IMR-90 (cell line): Measurements from ENCODE around the gene LYPD5. TPM values are rescaled to one million over a fixed set of nuclear protein-coding genes. Genes with fewer than 3 reads are reported as not detected.

ENCODE experiments used
- ATAC-seq: fragments of 200-7000 bp; cut with Tn5 transposase; 2 replicates; pipeline ENCODE4 v1.9.1; 2020; ENCODE audit warnings: low read depth, mild to moderate bottlenecking, moderate library complexity
- BruUV-seq: library from RNA; stranded (reverse); fragments of 400-500 nt; replicated peaks from 2 replicates; lab custom pipeline; 2021; lab: Mats Ljungman, UMichigan
- CTCF ChIA-PET: fragments of 300-600 bp; formaldehyde crosslinking; extraction: SDS; loops from one replicate; lab custom pipeline; 2021; ENCODE audit warnings: antibody characterized with exemption; lab: Yijun Ruan, JAX
- POLR2A ChIA-PET: fragments of 300-600 bp; sonication (Branson Sonifier 250); formaldehyde crosslinking; loops from one replicate; lab custom pipeline; 2022; ENCODE audit warnings: antibody characterized with exemption; ENCODE audit not compliant: unreplicated experiment; lab: Charles Lee
- DNase-seq: peaks from one replicate; pipeline ENCODE4 v3.0.0; 2013
- H2AFZ ChIP-seq: replicated peaks from 2 replicates; pipeline ENCODE3; 2013; ENCODE audit warnings: low read length, mild to moderate bottlenecking; ENCODE audit not compliant: poor library complexity
- H2AK5ac ChIP-seq: 2 replicates; pipeline ENCODE4 v1.6.1; 2013; ENCODE audit warnings: low read depth, low read length, inconsistent platforms
- H2AK9ac ChIP-seq: replicated peaks from 2 replicates; pipeline ENCODE3; 2013; ENCODE audit warnings: mild to moderate bottlenecking, low read depth, low read length, moderate library complexity; ENCODE audit not compliant: poor library complexity
- H2BK120ac ChIP-seq: 2 replicates; pipeline ENCODE4 v1.6.1; 2013; ENCODE audit warnings: low read depth, low read length, inconsistent platforms
- H2BK15ac ChIP-seq: 3 replicates; pipeline ENCODE4 v1.6.1; 2013; ENCODE audit warnings: low read depth, low read length, inconsistent platforms
- H2BK20ac ChIP-seq: 2 replicates; pipeline ENCODE4 v1.6.1; 2013; ENCODE audit warnings: low read depth, mild to moderate bottlenecking, inconsistent platforms, low read length, moderate library complexity
- H2BK5ac ChIP-seq: 2 replicates; pipeline ENCODE4 v1.6.1; 2013; ENCODE audit warnings: mild to moderate bottlenecking, low read depth, low read length, inconsistent platforms; ENCODE audit not compliant: poor library complexity, severe bottlenecking
- H3K14ac ChIP-seq: replicated peaks from 2 replicates; pipeline ENCODE4 v1.6.1; 2013; ENCODE audit warnings: low read depth, low read length, inconsistent platforms
- H3K18ac ChIP-seq: 2 replicates; pipeline ENCODE4 v1.6.1; 2013; ENCODE audit warnings: low read depth, low read length, control low read depth
- H3K23ac ChIP-seq: 2 replicates; pipeline ENCODE4 v1.6.1; 2013; ENCODE audit warnings: low read depth, low read length, inconsistent platforms
- H3K27ac ChIP-seq: 2 replicates; pipeline ENCODE4 v1.5.1; 2013; ENCODE audit warnings: mild to moderate bottlenecking, control low read depth, low read length; ENCODE audit not compliant: insufficient read depth
- H3K27me3 ChIP-seq: 2 replicates; pipeline ENCODE4 v1.6.1; 2013; ENCODE audit warnings: low read length; ENCODE audit not compliant: control insufficient read depth, insufficient read depth
- H3K36me3 ChIP-seq: 2 replicates; pipeline ENCODE4 v1.6.1; 2013; ENCODE audit warnings: low read length, mixed read lengths; ENCODE audit not compliant: control insufficient read depth, insufficient read depth
- H3K4ac ChIP-seq: 2 replicates; pipeline ENCODE4 v1.6.1; 2013; ENCODE audit warnings: low read depth, low read length, inconsistent platforms
- H3K4me1 ChIP-seq: 2 replicates; pipeline ENCODE4 v1.6.1; 2013; ENCODE audit warnings: low read length, mixed read lengths; ENCODE audit not compliant: control insufficient read depth, insufficient read depth
- H3K4me2 ChIP-seq: 2 replicates; pipeline ENCODE4 v1.6.1; 2013; ENCODE audit warnings: low read depth, mild to moderate bottlenecking, control low read depth, low read length, moderate library complexity
- H3K4me3 ChIP-seq: 2 replicates; pipeline ENCODE4 v1.5.1; 2013; ENCODE audit warnings: low read depth, mild to moderate bottlenecking, control low read depth, low read length, moderate library complexity; ENCODE audit not compliant: insufficient read depth
- H3K56ac ChIP-seq: 2 replicates; pipeline ENCODE4 v1.6.1; 2013; ENCODE audit warnings: low read length, inconsistent platforms; ENCODE audit not compliant: insufficient read depth; ENCODE audit errors: extremely low read depth
- H3K79me1 ChIP-seq, 2 experiments: 2 replicates each; pipeline ENCODE4 v1.6.1; 2013; ENCODE audit warnings: low read length in 2 of 2, inconsistent platforms in 1 of 2, low read depth in 1 of 2
- H3K9ac ChIP-seq: 2 replicates; pipeline ENCODE4 v1.6.1; 2013; ENCODE audit warnings: low read depth, low read length, control low read depth
- H3K9me1 ChIP-seq: 2 replicates; pipeline ENCODE4 v1.6.1; 2013; ENCODE audit warnings: low read length, inconsistent platforms; ENCODE audit not compliant: insufficient read depth
- H3K9me3 ChIP-seq: 2 replicates; pipeline ENCODE4 v1.6.1; 2013; ENCODE audit warnings: low read length; ENCODE audit not compliant: control insufficient read depth, insufficient read depth
- H4K20me1 ChIP-seq: 2 replicates; pipeline ENCODE4 v1.6.1; 2013; ENCODE audit warnings: low read length, inconsistent platforms; ENCODE audit not compliant: insufficient read depth
- H4K5ac ChIP-seq: 2 replicates; pipeline ENCODE4 v1.6.1; 2013; ENCODE audit warnings: mild to moderate bottlenecking, low read depth, low read length, control low read depth
- H4K8ac ChIP-seq, 2 experiments: 2 replicates each; pipeline ENCODE4 v1.6.1; 2013; ENCODE audit warnings: low read depth in 2 of 2, low read length in 2 of 2, control low read depth in 1 of 2, inconsistent platforms in 1 of 2
- H4K91ac ChIP-seq: 2 replicates; pipeline ENCODE4 v1.6.1; 2013; ENCODE audit warnings: low read depth, low read length, inconsistent platforms; ENCODE audit not compliant: insufficient read depth
- MAZ ChIP-seq: IDR thresholded peaks from 2 replicates; pipeline ENCODE4 v1.6.1; 2012; ENCODE audit warnings: low read depth, mild to moderate bottlenecking, low read length, improper control_type of control experiment, moderate library complexity, borderline replicate concordance
- MXI1 ChIP-seq: IDR thresholded peaks from 2 replicates; pipeline ENCODE4 v1.6.1; 2012; ENCODE audit warnings: low read depth, mild to moderate bottlenecking, low read length, moderate library complexity, borderline replicate concordance
- SMC3 ChIP-seq: fragments of 150-350 bp; IDR thresholded peaks from 2 replicates; pipeline ENCODE4 v1.6.1; 2016; ENCODE audit warnings: low read depth, mild to moderate bottlenecking, antibody characterized with exemption, low read length, moderate library complexity
- WGBS, 2 experiments: methylation state at CpG; one replicate each; pipeline versions ENCODE4 v1.1.5 to v1.1.7; 2013; ENCODE audit warnings: missing lambda C conversion rate in 2 of 2; ENCODE audit not compliant: insufficient read length in 1 of 2; ENCODE audit errors: extremely low coverage in 2 of 2; 5-methylcytosine and 5-hydroxymethylcytosine counted together
- dilution Hi-C: fragments of 300-500 bp; cut with HindIII; formaldehyde crosslinking; loops from one replicate; pipeline ENCODE4 v1.14.3; 2018; ENCODE audit warnings: low sequenced_read_pairs; ENCODE audit not compliant: unreplicated experiment
- in situ Hi-C: fragments of 300-500 bp; cut with MboI; formaldehyde crosslinking; loops from 3 replicates; pipeline ENCODE4 v1.14.3; 2019; ENCODE audit warnings: low sequenced_read_pairs, inconsistent platforms, mixed read lengths
- intact Hi-C: fragments of 100-400 bp; cut with micrococcal nuclease; formaldehyde crosslinking; loops from 2 replicates; pipeline ENCODE4 v1.10.0; 2022
- polyA plus RNA-seq, 3 experiments: library from polyadenylated mRNA; depleted of rRNA; stranded (reverse); fragments of >200 nt; gene quantifications; 2 replicates each; pipeline ENCODE4 v1.2.3, GENCODE V29; 2012; ENCODE audit warnings: low replicate concordance in 1 of 3
- total RNA-seq: library from RNA; depleted of rRNA; stranded (reverse); fragments of >200 nt; gene quantifications from 2 replicates; pipeline ENCODE4 v1.2.3, GENCODE V29; 2012
- TF ChIP-seq, protein P1 (sequence below): fragments of 150-350 bp; IDR thresholded peaks from 2 replicates; pipeline ENCODE4 v1.6.1; 2016; ENCODE audit warnings: low read depth, mild to moderate bottlenecking, low read length, moderate library complexity, borderline replicate concordance

Gene LYPD5
- total and polyA plus RNA-seq, 2 of the 4 experiments (the other 2 are of a cell fraction), result 0.31 to 0.36 TPM

DNA sequence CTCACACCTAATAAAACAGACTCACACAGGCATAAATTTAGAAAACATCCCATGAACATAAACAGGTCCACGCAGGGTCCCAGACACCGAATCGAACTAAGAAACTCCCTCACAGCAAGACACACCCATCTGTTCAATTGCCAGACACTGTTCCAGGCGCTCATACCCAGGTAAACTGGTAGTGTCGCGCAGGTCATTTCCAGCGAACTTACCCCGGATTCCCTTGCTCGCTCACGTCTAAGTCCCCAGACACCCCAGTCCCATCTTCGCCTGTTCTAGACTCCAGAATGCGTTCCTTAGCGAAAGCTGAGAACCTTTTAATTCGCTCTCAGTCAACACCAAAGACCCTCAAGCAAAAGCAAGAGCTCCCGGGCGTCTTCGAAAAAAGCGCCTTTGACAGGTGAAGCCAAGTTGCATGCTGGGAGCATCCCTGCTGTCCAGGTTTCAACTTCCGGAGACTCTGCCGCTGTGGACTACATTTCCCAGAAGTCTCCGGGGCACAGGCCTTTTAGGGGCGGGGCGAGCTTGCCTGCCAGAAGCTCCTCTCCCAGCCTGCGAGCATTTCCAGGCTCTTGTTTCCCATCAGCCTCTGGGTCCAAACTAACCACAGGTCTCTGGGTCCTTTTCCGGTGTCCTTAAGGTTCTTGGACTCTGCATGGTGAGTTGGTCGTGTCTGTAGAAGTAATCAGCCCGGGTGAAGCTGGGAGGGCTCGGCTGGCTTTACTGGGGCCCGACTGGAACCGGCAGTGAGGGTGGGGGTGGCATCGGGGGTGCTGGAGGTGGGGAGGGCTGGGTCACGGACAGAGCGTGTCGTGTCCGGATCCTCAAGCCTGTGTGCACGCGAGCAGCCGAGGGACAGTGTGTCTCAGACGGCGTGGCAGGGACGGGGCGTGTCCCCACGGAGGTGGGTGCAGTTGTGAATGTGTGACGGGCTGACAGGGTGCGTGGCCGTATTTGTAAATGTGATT lies 24.8 kb upstream of the LYPD5 start, which contains the start of gene ZNF283:
ZNF283 (plus strand) TSS at position 535 of the 968 bp plus-strand sequence. CDS start 6,184 bp downstream, outside the sequence.
- no peaks in the 10 kb centered on the region; the same call in 1 of the 2 replicates for H3K9me1 ChIP-seq
- peak within 1 kb of the TSS; percentile 99 for H2AFZ ChIP-seq
- no peak within 1 kb of the TSS for H4K91ac ChIP-seq
- dilution Hi-C loops, result no loop called here
- no peaks in the 10 kb centered on the region for H4K20me1 ChIP-seq
- peak within 1 kb of the TSS; percentile 30; the same call in 1 of the 2 replicates for H3K23ac ChIP-seq
- TF ChIP-seq MAZ, result peak; percentile 40; the same call in 1 of the 2 replicates
- TF ChIP-seq SMC3, result no peak
- TF ChIP-seq, protein P1, sequence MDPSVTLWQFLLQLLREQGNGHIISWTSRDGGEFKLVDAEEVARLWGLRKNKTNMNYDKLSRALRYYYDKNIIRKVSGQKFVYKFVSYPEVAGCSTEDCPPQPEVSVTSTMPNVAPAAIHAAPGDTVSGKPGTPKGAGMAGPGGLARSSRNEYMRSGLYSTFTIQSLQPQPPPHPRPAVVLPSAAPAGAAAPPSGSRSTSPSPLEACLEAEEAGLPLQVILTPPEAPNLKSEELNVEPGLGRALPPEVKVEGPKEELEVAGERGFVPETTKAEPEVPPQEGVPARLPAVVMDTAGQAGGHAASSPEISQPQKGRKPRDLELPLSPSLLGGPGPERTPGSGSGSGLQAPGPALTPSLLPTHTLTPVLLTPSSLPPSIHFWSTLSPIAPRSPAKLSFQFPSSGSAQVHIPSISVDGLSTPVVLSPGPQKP, result no peak
- TF ChIP-seq MXI1, result peak; percentile 77
- in situ Hi-C loops, result no loop called here
- peak within 1 kb of the TSS; percentile 77 for H3K4me3 ChIP-seq
- H4K8ac ChIP-seq, result peak within 1 kb of the TSS; percentile 53 to 94
- peaks cover 9 to 13% of the 10 kb centered on the region in 2 experiments; a peak in 3 of 4 replicates for H3K79me1 ChIP-seq
- H3K27me3 ChIP-seq, result no peaks in the 10 kb centered on the region
- H2AK5ac ChIP-seq, result peak within 1 kb of the TSS; percentile 89
- H3K18ac ChIP-seq, result no peak within 1 kb of the TSS
- H4K5ac ChIP-seq, result peak within 1 kb of the TSS; percentile 60
- ChIA-PET CTCF (no interaction called here), POLR2A (interaction anchor here (0.6 to 1.0 kb wide), 2 partner anchors 91 to 298 kb away, joined by 3 to 7 read pairs; no protein-coding TSS in a partner anchor)
- DNase-seq (peak; percentile 89), ATAC-seq (peak; percentile 99)
- H2BK120ac ChIP-seq, result no peak within 1 kb of the TSS; the same call in 1 of the 2 replicates
- peak within 1 kb of the TSS; percentile 70 for H3K4ac ChIP-seq
- H3K27ac ChIP-seq, result peak within 1 kb of the TSS; percentile 39
- intact Hi-C loops, result no loop called here
- H3K9me3 ChIP-seq, result peaks cover 2% of the 10 kb centered on the region; the same call in 1 of the 2 replicates
- peaks cover 11% of the 10 kb centered on the region for H3K36me3 ChIP-seq
- peak within 1 kb of the TSS; percentile 38 for H3K14ac ChIP-seq
- peak within 1 kb of the TSS; percentile 85 for H2AK9ac ChIP-seq
- H3K4me1 ChIP-seq, result 0 out of 2 replicates have a peak, but pooled peaks cover 2% of the 10 kb centered on the region
- peak within 1 kb of the TSS; percentile 67 for H2BK5ac ChIP-seq
- 17% methylated on average over 25 of the region's 46 CpGs; no CpG with 5 or more reads in 1 of the 2 experiments for WGBS, 2 experiments
- no peak within 1 kb of the TSS for H2BK15ac ChIP-seq
- H3K4me2 ChIP-seq, result peak within 1 kb of the TSS; percentile 94
- BruUV-seq, result no TSS peak
- H3K56ac ChIP-seq, result no peak within 1 kb of the TSS; the same call in none of the 2 replicates
- H2BK20ac ChIP-seq, result no peak within 1 kb of the TSS
- H3K9ac ChIP-seq, result peak within 1 kb of the TSS; percentile 74
